DMS 273 (cell line): Measurements from ENCODE around the gene BCL2A1.
"Not testable (repeated sequence)": the region's sequence is repeated elsewhere in the genome, so short reads cannot be mapped to it uniquely, and the experiment has no call there.

Source experiments
- DNase-seq: peaks from one replicate; lab custom pipeline; 2025; ENCODE audit not compliant: unreplicated experiment; lab: John Stamatoyannopoulos, UW

The BCL2A1 gene

DNA sequence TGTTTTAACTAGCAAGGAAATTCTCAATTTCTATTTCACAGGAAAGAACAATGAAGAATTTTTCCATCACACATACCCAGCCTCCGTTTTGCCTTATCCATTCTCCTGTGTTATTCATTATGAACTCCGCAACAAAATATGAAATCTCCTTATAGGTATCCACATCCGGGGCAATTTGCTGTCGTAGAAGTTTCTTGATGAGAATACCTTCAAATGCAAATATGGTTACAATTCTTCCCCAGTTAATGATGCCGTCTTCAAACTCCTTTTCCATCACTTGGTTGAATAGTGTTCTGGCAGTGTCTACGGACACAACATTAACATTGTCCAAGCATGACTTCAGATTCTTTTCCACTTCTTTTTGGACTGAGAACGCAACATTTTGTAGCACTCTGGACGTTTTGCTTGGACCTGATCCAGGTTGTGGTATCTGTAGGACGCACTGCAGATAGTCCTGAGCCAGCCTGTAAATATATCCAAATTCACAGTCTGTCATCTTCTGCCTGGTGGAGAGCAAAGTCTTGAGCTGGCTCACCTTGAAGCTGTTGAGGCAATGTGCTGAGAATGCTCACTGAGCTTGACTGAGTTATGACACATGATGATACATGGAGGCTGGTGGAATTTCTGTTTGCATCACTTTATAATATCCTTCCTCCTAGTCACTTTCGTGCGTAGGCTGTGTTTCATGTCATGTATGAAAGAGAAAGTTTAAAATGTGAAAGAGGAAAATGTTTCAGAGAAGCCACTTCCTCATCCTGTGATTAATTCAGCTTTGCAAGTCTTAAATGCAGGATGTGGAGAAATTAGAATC lies at the start of gene BCL2A1:
Gene BCL2A1, minus strand, starts transcription at position 573 of the 811 bp plus-strand sequence. Its CDS starts 77 bp downstream, at position 496.
- no peak for DNase-seq

DNA sequence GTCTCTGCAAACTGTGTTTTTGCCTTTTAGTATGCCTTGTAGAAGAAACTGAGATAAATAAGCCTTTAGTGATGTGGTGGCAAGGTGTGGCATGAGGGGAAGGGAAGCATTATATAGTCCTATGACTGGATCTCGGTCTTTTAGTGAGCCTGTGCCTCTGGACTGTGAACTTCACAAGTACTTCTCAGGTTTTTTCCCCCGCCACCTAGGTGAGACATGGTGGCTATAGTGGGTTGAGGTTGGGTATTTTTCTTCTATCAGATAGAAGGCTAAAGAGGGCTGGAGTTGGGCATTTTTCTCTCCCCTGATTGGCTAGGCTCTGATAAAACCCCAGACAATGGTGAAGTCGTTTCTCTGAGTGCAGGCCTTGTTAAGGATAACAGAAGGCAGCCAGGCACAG lies 49.7 kb upstream of the BCL2A1 start:
- DNase-seq, result no peak

GRCh38 chr15:80020149-80020548 lies 49.2 kb upstream of the BCL2A1 start:
- DNase-seq, result not testable (repeated sequence)

DNA sequence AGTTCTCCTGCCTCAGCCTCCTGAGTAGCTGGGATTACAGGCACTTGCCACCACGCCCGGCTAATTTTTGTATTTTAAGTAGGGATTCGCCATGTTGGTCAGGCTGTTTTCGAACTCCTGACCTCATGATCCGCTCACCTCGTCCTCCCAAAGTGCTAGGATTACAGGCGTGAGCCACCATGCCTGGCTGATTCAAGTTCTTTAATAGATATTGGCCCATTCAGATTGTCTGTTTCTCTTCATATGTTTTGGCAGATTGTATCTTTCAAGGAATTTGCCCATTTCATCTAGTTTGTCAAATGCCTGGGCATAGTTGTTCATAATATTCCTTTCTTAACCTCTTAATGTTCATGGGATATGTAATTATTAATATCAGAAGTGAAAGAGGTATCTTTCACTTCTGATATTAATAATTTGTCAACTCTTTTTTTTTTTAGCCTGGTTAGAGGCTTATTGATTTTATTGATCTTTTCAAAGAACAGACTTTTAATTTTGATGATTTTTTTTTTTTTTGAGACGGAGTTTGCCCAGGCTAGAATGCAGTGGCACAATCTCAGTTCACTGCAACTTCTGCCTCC lies 48.3 kb upstream of the BCL2A1 start:
- no peak for DNase-seq

- not testable (repeated sequence) for DNase-seq
Observed at GRCh38 chr15:80017139-80017538, 46.1 kb upstream of the BCL2A1 start.

DNA sequence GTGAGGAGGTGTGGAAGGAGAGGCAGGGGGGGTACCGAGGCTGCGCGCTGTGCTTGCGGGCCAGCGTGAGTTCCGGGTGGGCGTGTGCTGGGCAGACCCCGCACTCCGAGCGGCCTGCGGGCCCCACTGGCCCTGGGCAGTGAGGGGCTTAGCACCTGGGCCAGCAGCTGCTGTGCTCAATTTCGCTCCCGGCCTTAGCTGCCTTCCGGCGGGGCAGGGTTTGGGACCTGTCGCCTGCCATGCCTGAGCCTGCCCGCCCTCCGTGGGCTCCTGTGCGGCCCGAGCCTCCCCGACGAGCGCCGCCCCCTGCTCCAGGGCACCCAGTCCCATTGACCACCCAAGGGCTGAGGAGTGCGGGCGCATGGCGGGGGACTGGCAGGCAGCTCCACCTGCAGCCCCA lies 45.5 kb upstream of the BCL2A1 start:
- not testable (repeated sequence) for DNase-seq

- DNase-seq, result no peak
Observed at GRCh38 chr15:80015156-80015555, 44.2 kb upstream of the BCL2A1 start.

DNA sequence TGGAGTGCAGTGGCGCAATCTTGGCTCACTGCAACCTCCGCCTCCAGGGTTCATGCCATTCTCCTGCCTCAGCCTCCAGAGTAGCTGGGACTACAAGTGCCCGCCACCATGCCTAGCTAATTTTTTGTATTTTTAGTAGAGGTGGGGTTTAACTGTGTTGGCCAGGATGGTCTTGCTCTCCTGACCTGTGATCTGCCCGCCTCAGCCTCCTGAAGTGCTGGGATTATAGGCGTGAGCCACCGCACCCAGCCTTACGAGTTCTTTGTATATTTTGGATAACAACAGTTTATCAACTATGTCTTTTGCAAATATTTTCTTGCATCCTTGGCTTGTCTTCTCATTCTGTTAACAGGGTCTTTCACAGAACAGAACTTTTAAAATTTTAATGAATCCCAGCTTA lies 43.2 kb upstream of the BCL2A1 start:
- DNase-seq, result not testable (repeated sequence)

GRCh38 chr15:80012060-80012726 lies 41.2 kb upstream of the BCL2A1 start:
- no peak for DNase-seq

- DNase-seq, result no peak
Observed at GRCh38 chr15:80011596-80011995, 40.6 kb upstream of the BCL2A1 start.

- not testable (repeated sequence) for DNase-seq
Observed at GRCh38 chr15:80011041-80011523, 40.1 kb upstream of the BCL2A1 start.

DNA sequence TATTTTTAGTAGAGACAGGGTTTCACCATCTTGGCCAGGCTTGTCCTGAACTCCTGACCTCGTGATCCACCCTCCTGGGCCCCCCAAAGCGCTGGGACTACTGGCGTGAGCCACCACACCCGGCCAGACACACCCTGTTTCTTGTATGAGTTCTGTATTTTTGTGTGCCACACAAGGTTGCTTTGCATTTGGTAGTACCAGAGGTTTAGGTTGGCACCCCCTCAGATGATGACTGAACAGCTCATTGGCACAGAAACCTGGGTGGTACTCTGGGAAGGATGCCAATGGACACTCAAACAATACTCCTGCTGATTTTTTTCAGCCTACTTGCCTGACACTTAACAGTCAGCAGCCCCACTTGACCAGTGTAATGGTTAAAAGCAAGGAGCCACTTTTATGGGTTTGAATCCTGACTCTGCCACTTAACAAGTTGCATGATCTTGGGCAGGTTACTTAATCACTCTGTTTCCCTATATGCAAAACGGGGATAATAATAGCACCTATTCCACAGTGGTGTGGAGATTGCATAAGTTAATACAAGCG lies 39.2 kb upstream of the BCL2A1 start:
- no peak for DNase-seq

DNA sequence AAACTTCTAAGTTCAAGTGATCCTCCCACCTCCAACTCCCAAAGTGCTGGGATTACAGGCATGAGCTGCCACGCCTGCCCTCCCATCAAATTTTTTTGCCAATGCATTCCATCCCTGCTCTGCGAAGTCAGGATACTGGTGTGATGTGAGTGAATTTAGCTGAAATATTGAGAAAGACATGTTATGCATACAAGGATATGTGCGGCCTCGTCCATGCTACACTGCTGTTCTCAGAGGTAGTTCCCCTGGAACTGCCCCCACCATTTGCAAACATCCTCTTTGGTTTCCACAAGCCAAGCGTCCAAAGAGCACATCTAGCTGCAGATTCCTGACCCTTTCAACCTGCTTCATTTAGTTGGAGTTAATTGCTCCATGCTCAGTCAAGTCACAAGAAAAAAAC lies 36.5 kb upstream of the BCL2A1 start:
- no peak for DNase-seq

GRCh38 chr15:80006946-80007345 lies 36.0 kb upstream of the BCL2A1 start:
- no peak for DNase-seq

DNA sequence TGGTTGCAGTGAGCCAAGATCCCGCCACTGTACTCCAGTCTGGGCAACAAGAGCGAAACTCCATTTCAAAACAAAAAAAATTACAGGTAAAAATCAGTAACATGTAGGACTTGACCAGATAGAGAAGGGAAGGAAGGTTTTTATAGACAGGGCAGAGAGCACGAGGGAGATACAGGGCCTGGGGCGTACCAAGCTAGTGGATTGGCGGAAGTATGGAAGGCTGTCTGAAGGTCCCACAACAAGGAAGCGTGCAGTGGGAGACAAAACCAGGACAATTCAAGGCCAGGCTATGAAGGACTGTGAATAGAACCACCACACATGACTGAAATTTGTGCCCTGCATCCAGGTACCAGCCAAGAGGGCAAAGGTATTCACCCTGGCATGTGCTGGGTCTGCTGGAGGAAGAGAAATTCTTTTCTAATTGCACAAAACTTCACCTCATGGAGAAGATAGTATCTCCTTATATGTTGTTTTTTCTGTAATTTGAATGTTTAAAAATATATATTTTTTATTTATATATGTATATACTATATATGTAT lies 33.0 kb upstream of the BCL2A1 start:
- DNase-seq, result no peak

DNA sequence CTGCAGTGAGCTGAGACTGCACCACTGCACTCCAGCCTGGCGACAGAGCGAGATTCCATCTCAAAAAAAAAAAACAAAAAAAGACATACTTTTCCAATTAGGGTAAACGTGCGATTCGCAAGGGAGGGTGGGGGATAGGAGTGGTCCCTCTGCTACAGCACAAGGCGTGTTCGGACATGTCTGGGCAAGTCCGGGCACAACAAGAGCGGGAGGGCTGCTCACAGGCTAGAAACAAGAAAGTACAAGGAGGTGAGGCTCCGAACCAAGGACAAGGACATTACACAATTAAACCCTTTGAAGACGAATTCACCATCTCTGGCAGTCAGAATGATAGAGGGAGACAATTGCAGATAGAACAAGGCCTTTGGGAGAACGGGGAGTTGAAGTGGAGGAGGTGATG lies 32.2 kb upstream of the BCL2A1 start:
- DNase-seq, result no peak

DNA sequence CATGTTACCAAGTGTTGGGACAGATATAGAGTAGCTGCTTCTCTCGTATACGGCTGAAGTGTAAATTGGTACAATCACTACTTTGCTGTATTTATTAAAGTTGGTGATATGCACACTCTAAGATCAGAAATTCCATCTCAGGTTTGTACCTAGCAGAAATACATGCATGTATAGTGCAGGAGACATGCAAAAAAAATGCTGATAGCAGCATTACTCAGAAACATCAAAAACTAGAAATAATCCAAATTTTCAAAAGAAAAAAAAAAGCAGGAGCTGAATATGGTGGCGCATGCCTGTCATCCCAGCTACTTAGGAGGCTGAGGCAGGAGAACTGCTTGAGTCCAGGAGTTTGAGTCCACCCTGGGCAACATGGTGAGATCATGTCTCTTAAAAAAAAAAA lies 31.3 kb upstream of the BCL2A1 start:
- no peak for DNase-seq

DNA sequence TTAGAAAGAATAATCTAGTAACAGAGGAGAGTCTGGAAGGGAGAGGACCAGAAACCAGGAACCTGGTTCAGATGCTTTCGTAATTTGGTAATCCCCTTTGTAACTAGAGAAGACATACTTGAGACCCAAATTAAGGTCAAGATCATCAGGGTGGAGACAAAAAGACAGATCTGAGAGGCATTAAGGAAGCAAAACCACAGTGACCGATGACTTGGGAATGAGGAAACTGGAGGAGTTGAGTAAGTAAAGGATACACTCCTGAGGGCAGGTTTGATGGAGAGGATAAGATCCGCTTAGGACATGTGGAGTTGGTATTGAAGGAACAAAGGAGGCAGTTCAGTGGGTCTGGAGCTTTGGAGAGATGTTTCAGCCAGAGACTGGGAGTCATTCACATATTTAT lies 23.6 kb upstream of the BCL2A1 start:
- no peak for DNase-seq

GRCh38 chr15:79991826-79992225 lies 20.8 kb upstream of the BCL2A1 start:
- DNase-seq, result no peak

GRCh38 chr15:79990997-79991334 lies 20.0 kb upstream of the BCL2A1 start:
- DNase-seq, result no peak

DNA sequence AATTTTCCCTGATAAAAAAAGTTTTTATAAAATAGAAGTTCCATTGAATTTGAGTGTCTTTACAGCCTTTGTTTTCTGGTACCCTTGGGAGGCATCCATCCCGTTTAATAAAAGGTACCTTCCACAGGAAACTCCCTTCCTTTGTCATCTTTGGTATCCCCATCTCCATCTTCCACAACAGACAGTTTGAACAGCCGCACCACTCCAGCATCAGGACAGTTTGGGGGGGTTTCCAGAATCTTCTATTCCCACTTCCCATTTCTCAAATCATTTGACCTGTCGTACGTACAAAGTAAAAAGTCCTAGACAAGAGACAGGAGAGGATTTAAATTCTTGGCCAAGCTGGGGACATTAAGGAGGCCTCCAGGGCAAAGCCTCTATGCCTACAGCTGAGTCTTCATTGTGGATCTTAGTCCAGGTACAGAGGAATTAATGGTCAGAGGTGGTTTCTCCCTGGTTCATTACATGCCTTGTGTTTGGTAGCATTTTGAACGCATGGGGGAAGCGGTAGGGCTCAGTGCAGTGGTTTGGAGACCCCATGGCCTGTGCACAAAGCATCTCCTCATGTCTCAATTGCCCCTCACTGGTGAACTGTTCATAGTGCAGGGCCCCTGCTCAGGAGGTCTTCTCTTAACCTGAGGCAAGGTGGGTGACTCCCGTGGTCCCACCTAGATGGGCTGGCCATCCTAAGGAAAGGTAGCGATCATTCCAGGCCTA lies 19.4 kb upstream of the BCL2A1 start:
- no peak for DNase-seq
